ENCODE measurements around the gene KCTD7. TPM values are rescaled to one million over a fixed set of nuclear protein-coding genes. Genes with fewer than 3 reads are reported as not detected.

KCTD7 gene
- total RNA-seq, 1 experiment from 2014 or later, result 28.0 TPM

DNA sequence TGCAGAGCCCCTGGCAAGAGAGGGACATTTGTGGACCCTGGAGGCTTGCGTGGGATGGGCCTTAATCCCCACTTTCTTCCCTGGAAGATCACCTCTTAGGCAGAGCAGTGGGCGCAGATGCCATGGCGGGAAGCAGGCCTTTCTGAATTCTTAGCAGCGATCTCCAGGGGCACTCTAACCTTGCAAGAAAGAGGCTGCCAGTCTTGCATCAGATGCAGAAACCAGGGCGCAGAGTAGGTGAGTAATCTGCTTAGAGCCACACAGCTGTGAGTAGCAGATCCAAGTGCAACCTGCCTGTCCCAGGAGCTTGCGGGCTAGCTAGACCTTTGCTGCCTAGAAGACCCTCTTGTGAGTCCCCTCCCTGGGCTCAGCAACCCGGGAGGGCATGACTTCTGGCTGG, 40.0 kb downstream of the KCTD7 start:
- in situ Hi-C loops (cut with HindIII; ENCODE audit: low pct_unique_long_range_greater_than_20kb, low sequenced_read_pairs), result no loop called here
- no peak for DNase-seq (ENCODE audit: low read depth, low spot score)
- H3K9me3 ChIP-seq (ENCODE audit: control insufficient read depth, insufficient read depth, low read depth, low read length), result no peaks in the 10 kb centered on the region
- H3K4me3 ChIP-seq (ENCODE audit: low read depth in 2 of 2, low read length in 2 of 2), result no peak overlapping the region
- CTCF ChIA-PET, result no interaction called here
- no peak for ATAC-seq
- BruUV-seq (replicated peaks), result no TSS peak
- no peaks in the 10 kb centered on the region for H3K27me3 ChIP-seq (ENCODE audit: control insufficient read depth, insufficient read depth, low read length)
- POLR2A ChIA-PET, result interaction anchor here (0.8 kb wide), 1 partner anchor 15 kb away, joined by 3 read pairs; no protein-coding TSS in a partner anchor
- TF ChIP-seq, protein P1, sequence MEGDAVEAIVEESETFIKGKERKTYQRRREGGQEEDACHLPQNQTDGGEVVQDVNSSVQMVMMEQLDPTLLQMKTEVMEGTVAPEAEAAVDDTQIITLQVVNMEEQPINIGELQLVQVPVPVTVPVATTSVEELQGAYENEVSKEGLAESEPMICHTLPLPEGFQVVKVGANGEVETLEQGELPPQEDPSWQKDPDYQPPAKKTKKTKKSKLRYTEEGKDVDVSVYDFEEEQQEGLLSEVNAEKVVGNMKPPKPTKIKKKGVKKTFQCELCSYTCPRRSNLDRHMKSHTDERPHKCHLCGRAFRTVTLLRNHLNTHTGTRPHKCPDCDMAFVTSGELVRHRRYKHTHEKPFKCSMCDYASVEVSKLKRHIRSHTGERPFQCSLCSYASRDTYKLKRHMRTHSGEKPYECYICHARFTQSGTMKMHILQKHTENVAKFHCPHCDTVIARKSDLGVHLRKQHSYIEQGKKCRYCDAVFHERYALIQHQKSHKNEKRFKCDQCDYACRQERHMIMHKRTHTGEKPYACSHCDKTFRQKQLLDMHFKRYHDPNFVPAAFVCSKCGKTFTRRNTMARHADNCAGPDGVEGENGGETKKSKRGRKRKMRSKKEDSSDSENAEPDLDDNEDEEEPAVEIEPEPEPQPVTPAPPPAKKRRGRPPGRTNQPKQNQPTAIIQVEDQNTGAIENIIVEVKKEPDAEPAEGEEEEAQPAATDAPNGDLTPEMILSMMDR (IDR thresholded peaks at IDR 0.05), result no peak
- TF ChIP-seq SIN3A (IDR thresholded peaks at IDR 0.05; ENCODE audit: borderline replicate concordance, insufficient read depth, low read depth, low read length) (no peak), TCF7L2 (IDR thresholded peaks at IDR 0.05; ENCODE audit: low read depth, low read length) (no peak), POLR2AphosphoS5 (IDR thresholded peaks at IDR 0.05; ENCODE audit: low read depth, low read length) (no peak)
- TF ChIP-seq, protein P2, sequence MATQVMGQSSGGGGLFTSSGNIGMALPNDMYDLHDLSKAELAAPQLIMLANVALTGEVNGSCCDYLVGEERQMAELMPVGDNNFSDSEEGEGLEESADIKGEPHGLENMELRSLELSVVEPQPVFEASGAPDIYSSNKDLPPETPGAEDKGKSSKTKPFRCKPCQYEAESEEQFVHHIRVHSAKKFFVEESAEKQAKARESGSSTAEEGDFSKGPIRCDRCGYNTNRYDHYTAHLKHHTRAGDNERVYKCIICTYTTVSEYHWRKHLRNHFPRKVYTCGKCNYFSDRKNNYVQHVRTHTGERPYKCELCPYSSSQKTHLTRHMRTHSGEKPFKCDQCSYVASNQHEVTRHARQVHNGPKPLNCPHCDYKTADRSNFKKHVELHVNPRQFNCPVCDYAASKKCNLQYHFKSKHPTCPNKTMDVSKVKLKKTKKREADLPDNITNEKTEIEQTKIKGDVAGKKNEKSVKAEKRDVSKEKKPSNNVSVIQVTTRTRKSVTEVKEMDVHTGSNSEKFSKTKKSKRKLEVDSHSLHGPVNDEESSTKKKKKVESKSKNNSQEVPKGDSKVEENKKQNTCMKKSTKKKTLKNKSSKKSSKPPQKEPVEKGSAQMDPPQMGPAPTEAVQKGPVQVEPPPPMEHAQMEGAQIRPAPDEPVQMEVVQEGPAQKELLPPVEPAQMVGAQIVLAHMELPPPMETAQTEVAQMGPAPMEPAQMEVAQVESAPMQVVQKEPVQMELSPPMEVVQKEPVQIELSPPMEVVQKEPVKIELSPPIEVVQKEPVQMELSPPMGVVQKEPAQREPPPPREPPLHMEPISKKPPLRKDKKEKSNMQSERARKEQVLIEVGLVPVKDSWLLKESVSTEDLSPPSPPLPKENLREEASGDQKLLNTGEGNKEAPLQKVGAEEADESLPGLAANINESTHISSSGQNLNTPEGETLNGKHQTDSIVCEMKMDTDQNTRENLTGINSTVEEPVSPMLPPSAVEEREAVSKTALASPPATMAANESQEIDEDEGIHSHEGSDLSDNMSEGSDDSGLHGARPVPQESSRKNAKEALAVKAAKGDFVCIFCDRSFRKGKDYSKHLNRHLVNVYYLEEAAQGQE (IDR thresholded peaks at IDR 0.05; ENCODE audit: insufficient read depth in 1 of 2, low read depth in 2 of 2, low read length in 1 of 2), result no peak
- H3K4me1 ChIP-seq (ENCODE audit: control insufficient read depth, insufficient read depth, low read length), result peaks cover 4% of the 10 kb centered on the region; the same call in 1 of the 2 replicates
- intact Hi-C loops (cut with micrococcal nuclease; ENCODE audit: unreplicated experiment), result no loop called here
- no peaks in the 10 kb centered on the region for H3K36me3 ChIP-seq (ENCODE audit: control insufficient read depth, insufficient read depth, low read length)
- H3K27ac ChIP-seq (ENCODE audit: low read length), result peak overlapping the region; percentile 24; the same call in 1 of the 2 replicates

DNA sequence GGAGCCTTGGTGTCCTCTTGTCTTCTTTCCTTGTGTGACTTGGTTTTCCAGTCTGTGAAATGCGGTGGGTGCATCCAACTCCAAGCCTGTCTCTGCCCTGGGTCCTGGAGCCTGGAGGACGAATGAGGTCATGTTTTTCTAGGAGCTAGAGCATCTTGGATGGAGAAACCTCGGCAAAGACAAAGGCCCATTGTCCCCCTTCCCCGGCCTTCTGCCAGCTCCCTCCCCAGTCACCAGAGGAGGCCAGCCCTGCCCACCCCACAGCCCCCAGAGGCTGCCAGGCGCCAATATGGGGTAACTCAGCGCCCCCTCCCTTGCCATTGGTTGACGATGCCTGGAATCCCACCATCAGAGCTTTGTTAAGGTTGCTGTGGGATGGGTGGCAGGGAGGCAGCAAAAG, 40.4 kb downstream of the KCTD7 start:
- Histone ChIP-seq H3K4me3 (ENCODE audit: low read depth in 2 of 2, low read length in 2 of 2) (no peak overlapping the region), H3K36me3 (ENCODE audit: control insufficient read depth, insufficient read depth, low read length) (no peaks in the 10 kb centered on the region), H3K27ac (ENCODE audit: low read length) (peak overlapping the region; percentile 24; the same call in 1 of the 2 replicates), H3K9me3 (ENCODE audit: control insufficient read depth, insufficient read depth, low read depth, low read length) (no peaks in the 10 kb centered on the region), H3K4me1 (ENCODE audit: control insufficient read depth, insufficient read depth, low read length) (peaks cover 4% of the 10 kb centered on the region; the same call in 1 of the 2 replicates), H3K27me3 (ENCODE audit: control insufficient read depth, insufficient read depth, low read length) (no peaks in the 10 kb centered on the region)
- TF ChIP-seq SIN3A (IDR thresholded peaks at IDR 0.05; ENCODE audit: borderline replicate concordance, insufficient read depth, low read depth, low read length) (no peak), POLR2AphosphoS5 (IDR thresholded peaks at IDR 0.05; ENCODE audit: low read depth, low read length) (no peak)
- TF ChIP-seq, protein P1 (IDR thresholded peaks at IDR 0.05), result no peak
- TF ChIP-seq, protein P2 (IDR thresholded peaks at IDR 0.05; ENCODE audit: insufficient read depth in 1 of 2, low read depth in 2 of 2, low read length in 1 of 2), result no peak
- ATAC-seq (no peak), DNase-seq (ENCODE audit: low read depth, low spot score) (no peak)
- CTCF ChIA-PET, result no interaction called here
- POLR2A ChIA-PET, result interaction anchor here (0.8 kb wide), 1 partner anchor 16 kb away, joined by 3 read pairs; no protein-coding TSS in a partner anchor
- intact Hi-C loops (cut with micrococcal nuclease; ENCODE audit: unreplicated experiment), result no loop called here
- BruUV-seq (replicated peaks), result no TSS peak
- in situ Hi-C loops (cut with HindIII; ENCODE audit: low pct_unique_long_range_greater_than_20kb, low sequenced_read_pairs), result no loop called here

All from Panc1 (cell line).